HUES6 (cell line): ENCODE results near the gene LIPE.

Experiments used
- H3K27ac ChIP-seq: 2 replicates; pipeline ENCODE4 v1.7.0; 2013; ENCODE audit warnings: low read depth, mild to moderate bottlenecking, low read length, inconsistent platforms
- H3K27me3 ChIP-seq: 2 replicates; pipeline ENCODE4 v1.6.1; 2013; ENCODE audit warnings: low read length; ENCODE audit not compliant: control insufficient read depth, insufficient read depth
- H3K36me3 ChIP-seq: 2 replicates; pipeline ENCODE4 v1.6.1; 2013; ENCODE audit warnings: low read length; ENCODE audit not compliant: control insufficient read depth, insufficient read depth
- H3K4me1 ChIP-seq: 2 replicates; pipeline ENCODE4 v1.6.1; 2013; ENCODE audit warnings: low read length; ENCODE audit not compliant: control insufficient read depth, insufficient read depth
- H3K4me3 ChIP-seq: 2 replicates; pipeline ENCODE4 v1.5.1; 2013; ENCODE audit warnings: low read depth, low read length
- H3K9ac ChIP-seq: one replicate; pipeline ENCODE4 v1.6.1; 2013; ENCODE audit warnings: mild to moderate bottlenecking, low read length
- H3K9me3 ChIP-seq: 2 replicates; pipeline ENCODE4 v1.6.1; 2013; ENCODE audit warnings: low read depth, low read length; ENCODE audit not compliant: control insufficient read depth, insufficient read depth

Gene LIPE

DNA sequence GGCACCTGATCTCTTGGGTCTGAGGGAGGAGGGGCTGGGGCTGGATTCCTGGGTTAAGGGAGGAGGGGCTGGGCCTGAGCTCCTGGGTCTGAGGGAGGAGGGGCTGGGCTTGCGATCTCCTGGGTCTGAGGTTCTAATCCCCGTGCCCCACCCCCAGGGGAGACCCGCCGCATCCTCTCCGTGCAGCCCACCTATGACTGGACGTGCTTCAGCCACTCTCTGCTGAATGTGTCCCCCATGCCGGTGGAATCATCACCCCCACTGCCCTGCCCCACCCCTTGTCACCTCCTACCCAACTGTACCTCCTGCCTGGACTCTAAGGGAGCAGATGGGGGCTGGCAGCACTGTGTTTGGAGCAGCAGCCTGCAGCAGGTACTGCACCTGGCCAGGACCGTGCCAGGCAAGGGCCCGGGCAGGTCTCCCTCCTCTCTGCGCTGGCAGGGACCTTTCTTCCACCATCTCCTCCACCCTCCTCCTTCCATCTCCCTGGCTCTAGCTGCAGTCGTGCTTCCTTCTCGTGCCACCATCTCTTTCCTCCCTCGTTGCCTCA lies 64.2 kb downstream of the LIPE start:
- Histone ChIP-seq H3K9me3 (peaks cover 7% of the 10 kb centered on the region), H3K4me3 (no peak overlapping the region), H3K9ac (no peak overlapping the region), H3K36me3 (peaks cover 37% of the 10 kb centered on the region), H3K27ac (no peak overlapping the region), H3K27me3 (no peaks in the 10 kb centered on the region), H3K4me1 (no peaks in the 10 kb centered on the region)

DNA sequence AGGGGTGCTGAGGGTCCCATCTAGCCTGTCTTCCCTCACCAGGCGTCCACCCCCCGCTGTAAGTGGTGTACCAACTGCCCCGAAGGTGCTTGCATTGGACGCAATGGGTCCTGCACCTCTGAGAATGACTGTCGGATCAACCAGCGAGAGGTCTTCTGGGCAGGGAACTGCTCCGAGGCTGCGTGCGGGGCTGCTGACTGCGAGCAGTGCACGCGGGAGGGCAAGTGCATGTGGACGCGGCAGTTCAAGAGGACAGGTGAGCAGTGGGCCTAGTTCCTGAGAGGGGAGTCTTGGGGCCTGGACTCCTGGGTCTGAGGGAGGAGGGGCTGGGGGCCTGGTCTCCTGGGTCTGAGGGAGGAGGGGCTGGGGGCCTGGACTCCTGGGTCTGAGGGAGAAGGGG lies 64.8 kb downstream of the LIPE start:
- Histone ChIP-seq H3K27me3 (no peaks in the 10 kb centered on the region), H3K27ac (no peak overlapping the region), H3K36me3 (peaks cover 43% of the 10 kb centered on the region), H3K9me3 (peaks cover 7% of the 10 kb centered on the region), H3K4me3 (no peak overlapping the region), H3K9ac (no peak overlapping the region), H3K4me1 (no peaks in the 10 kb centered on the region)

DNA sequence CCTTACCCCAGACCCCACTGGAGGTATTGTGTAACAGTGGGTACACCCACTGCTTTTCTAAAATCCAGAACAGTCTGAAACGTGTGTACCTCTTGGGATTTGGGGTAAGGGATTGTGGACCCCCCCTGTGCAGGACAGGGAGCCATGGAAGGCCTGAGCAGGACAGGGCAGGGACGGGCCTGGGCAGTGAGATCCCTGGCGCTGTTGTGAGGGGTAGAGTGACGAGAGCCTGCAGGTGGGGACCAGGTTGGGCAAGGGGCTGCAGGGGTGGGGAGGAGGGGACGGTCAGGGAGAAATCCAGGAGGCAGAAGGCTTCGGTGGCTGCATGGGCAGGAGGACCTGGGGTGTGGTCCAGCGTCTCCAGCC lies 65.7 kb downstream of the LIPE start:
- Histone ChIP-seq H3K4me1 (no peaks in the 10 kb centered on the region), H3K9ac (no peak overlapping the region), H3K36me3 (peaks cover 51% of the 10 kb centered on the region), H3K9me3 (peaks cover 7% of the 10 kb centered on the region), H3K27ac (no peak overlapping the region), H3K4me3 (no peak overlapping the region), H3K27me3 (no peaks in the 10 kb centered on the region)

DNA sequence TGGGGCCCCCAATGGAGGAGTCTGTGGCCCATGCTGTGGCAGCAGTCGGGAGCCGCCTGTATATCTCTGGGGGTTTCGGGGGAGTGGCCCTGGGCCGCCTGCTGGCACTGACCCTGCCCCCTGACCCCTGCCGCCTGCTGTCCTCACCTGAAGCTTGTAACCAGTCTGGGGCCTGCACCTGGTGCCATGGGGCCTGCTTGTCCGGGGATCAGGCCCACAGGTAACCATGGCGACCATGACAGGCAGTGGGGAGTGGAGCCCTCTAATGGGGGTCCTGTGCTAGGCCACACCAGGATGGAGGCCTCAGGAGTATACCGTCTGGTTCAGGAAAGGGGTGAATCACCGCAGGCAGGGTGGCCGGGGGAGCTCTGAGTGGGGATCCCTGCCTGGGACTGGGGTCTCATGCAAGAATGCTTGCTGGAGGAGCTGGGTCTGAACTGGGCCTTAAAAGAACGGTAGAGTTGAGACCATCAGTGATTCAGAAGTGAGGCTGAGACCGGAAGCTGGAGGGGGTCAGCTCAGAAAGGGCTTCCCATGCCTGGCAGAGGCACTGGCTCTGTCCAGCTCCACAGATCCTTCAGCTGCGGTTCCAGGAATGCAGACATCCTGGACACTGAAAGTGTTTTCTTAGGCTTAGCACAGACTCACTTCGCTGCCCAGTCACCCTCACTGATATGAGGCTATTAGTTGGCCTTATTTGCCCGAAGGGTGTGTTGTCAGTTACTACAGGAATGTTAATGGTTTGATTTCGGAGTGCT lies 66.2 kb downstream of the LIPE start:
- Histone ChIP-seq H3K4me1 (no peaks in the 10 kb centered on the region), H3K4me3 (no peak overlapping the region), H3K9ac (no peak overlapping the region), H3K36me3 (peaks cover 56% of the 10 kb centered on the region), H3K9me3 (peaks cover 7% of the 10 kb centered on the region), H3K27me3 (no peaks in the 10 kb centered on the region), H3K27ac (no peak overlapping the region)

DNA sequence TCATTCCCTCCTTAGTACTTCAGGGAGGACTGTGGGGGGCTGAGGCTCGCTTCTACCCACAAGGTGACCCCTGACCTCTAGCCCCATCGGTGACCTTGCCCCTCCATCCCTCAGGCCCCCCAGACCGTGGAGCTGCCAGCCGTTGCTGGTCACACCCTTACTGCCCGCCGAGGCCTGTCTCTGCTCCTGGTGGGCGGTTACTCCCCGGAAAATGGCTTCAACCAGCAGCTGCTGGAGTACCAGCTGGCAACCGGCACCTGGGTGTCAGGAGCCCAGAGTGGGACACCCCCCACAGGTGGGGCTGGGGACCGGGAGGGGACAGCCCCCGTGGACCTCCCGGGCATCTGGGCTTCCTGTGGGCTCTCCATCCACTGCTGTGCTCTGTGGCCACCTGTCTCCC lies 69.9 kb downstream of the LIPE start:
- H3K9me3 ChIP-seq = no peaks in the 10 kb centered on the region
- H3K36me3 ChIP-seq = peaks cover 65% of the 10 kb centered on the region
- H3K4me3 ChIP-seq = no peak overlapping the region

DNA sequence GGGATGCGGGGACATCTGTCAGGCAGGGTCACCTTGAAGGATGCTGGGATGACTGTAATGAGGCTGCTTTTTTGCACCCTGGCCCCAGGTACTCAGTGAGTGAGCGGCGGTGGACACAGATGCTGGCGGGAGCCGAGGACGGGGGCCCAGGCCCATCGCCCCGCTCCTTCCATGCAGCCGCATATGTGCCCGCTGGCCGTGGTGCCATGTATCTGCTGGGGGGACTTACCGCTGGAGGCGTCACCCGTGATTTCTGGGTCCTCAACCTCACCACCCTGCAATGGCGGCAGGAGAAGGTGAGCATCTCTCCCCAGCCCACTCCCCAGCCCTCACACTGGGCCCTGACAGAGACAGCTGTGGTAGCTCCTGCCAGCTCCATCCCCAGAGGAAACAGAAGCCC lies 70.5 kb downstream of the LIPE start:
- H3K9me3 ChIP-seq = no peaks in the 10 kb centered on the region
- no peak overlapping the region for H3K9ac ChIP-seq
- peaks cover 63% of the 10 kb centered on the region for H3K36me3 ChIP-seq
- H3K4me1 ChIP-seq = no peaks in the 10 kb centered on the region
- no peak overlapping the region for H3K27ac ChIP-seq
- no peak overlapping the region for H3K4me3 ChIP-seq
- H3K27me3 ChIP-seq = no peaks in the 10 kb centered on the region

More for the DNA sequence above, 69.9 kb downstream of the LIPE start:
- Histone ChIP-seq H3K27me3 (no peaks in the 10 kb centered on the region), H3K27ac (no peak overlapping the region), H3K9ac (no peak overlapping the region), H3K4me1 (no peaks in the 10 kb centered on the region)

DNA sequence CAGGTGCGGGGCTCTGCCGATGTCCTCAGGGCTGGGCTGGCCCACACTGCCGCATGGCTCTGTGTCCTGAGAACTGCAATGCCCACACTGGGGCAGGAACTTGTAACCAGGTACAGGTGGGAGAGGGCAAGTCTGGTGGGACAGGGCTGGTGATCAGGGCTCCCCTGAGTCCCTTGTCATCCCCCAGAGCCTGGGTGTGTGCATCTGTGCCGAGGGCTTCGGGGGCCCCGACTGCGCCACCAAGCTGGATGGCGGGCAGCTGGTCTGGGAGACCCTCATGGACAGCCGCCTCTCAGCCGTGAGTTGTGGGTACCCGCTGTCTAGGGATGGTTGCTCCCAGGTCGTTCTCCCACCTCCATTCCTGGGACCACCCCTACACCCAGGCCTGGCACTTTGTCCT lies 71.3 kb downstream of the LIPE start:
- H3K27ac ChIP-seq = no peak overlapping the region
- H3K9me3 ChIP-seq = no peaks in the 10 kb centered on the region
- H3K4me3 ChIP-seq = no peak overlapping the region
- H3K4me1 ChIP-seq = no peaks in the 10 kb centered on the region
- no peak overlapping the region for H3K9ac ChIP-seq
- peaks cover 63% of the 10 kb centered on the region for H3K36me3 ChIP-seq
- H3K27me3 ChIP-seq = no peaks in the 10 kb centered on the region

DNA sequence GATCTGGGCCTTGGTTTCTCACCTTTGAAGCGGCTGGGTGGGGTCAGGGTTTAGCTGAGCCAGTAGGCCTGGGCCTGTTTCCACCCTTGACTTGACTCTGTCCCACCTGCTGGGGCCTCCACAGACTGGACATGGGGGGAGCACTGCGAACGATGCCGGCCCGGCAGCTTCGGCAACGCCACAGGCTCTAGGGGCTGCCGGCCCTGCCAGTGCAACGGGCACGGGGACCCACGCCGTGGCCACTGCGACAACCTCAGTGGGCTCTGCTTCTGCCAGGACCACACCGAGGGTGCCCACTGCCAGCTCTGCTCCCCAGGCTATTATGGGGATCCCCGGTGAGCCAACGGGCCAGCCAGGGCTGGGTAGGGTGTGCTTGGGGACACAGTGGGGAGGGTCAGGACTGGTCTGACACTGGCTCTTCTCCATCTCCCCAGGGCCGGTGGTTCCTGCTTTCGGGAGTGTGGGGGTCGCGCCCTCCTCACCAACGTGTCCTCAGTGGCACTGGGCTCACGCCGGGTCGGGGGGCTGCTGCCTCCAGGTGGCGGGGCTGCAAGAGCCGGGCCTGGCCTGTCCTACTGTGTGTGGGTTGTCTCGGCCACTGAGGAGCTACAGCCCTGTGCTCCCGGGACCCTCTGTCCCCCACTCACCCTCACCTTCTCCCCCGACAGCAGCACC lies 73.7 kb downstream of the LIPE start:
- H3K27ac ChIP-seq = no peak overlapping the region
- no peak overlapping the region for H3K4me3 ChIP-seq
- H3K36me3 ChIP-seq = peaks cover 64% of the 10 kb centered on the region

DNA sequence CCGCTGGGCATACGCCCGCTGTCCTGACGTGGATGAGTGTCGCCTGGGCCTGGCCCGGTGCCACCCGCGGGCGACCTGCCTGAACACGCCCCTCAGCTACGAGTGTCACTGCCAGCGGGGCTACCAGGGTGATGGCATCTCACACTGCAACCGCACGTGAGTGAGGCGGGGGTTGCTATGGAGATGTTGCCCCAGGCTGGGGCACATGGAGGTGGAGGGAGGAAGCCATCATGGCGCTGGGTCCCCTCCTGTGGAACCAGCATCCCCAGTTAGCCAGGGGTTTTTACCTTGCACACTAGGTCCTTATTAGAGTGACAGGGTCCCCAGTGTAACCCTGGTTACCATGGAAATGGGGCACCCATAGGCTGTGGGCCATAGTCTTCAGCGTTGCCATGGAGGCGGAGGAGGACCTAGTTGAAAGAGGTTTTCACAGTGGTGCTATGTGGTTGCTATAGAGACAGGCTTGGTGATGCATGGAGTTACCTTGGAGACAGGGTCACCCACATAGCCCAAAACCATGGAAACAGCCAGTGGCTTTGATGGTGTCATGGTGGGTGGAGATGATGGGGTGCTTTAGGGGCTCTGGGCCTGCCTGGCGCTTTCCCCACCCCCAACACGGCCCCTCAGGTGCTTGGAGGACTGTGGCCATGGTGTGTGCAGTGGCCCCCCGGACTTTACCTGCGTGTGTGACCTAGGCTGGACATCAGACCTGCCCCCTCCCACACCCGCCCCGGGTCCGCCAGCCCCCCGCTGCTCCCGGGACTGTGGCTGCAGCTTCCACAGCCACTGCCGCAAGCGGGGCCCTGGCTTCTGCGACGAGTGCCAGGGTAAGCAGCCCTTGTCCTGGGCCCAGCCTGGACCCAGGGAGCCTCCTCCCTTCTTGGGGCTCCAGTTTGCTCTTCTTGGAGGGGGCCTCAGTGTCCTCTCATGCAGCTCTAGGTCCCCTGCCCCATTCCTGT lies 74.6 kb downstream of the LIPE start:
- H3K9me3 ChIP-seq = no peaks in the 10 kb centered on the region
- H3K4me1 ChIP-seq = no peaks in the 10 kb centered on the region
- no peak overlapping the region for H3K9ac ChIP-seq
- no peak overlapping the region for H3K4me3 ChIP-seq
- H3K27ac ChIP-seq = no peak overlapping the region
- peaks cover 62% of the 10 kb centered on the region for H3K36me3 ChIP-seq
- H3K27me3 ChIP-seq = no peaks in the 10 kb centered on the region

More for the DNA sequence above, 73.7 kb downstream of the LIPE start:
- Histone ChIP-seq H3K4me1 (no peaks in the 10 kb centered on the region), H3K27me3 (no peaks in the 10 kb centered on the region), H3K9ac (no peak overlapping the region), H3K9me3 (no peaks in the 10 kb centered on the region)
